Measurements from ENCODE around the gene TTC38. TPM values are rescaled to one million over a fixed set of nuclear protein-coding genes. Genes with fewer than 3 reads are reported as not detected.

TTC38 gene
- total RNA-seq, 2 donors from 2014 or later = 22.6 to 41.7 TPM

GRCh38 chr22:46240907-46241306 lies 26.9 kb upstream of the TTC38 start:
- TF ChIP-seq, protein P1, sequence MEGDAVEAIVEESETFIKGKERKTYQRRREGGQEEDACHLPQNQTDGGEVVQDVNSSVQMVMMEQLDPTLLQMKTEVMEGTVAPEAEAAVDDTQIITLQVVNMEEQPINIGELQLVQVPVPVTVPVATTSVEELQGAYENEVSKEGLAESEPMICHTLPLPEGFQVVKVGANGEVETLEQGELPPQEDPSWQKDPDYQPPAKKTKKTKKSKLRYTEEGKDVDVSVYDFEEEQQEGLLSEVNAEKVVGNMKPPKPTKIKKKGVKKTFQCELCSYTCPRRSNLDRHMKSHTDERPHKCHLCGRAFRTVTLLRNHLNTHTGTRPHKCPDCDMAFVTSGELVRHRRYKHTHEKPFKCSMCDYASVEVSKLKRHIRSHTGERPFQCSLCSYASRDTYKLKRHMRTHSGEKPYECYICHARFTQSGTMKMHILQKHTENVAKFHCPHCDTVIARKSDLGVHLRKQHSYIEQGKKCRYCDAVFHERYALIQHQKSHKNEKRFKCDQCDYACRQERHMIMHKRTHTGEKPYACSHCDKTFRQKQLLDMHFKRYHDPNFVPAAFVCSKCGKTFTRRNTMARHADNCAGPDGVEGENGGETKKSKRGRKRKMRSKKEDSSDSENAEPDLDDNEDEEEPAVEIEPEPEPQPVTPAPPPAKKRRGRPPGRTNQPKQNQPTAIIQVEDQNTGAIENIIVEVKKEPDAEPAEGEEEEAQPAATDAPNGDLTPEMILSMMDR (IDR thresholded peaks at IDR 0.05) = no peak
- Histone ChIP-seq H3K27ac (peak overlapping the region; percentile 70 to 76), H3K4me3 (no peak overlapping the region), H3K27me3 (no peaks in the 10 kb centered on the region), H3K4me1 (peaks cover 0 to 45% of the 10 kb centered on the region in 2 donors), H3K9me3 (no peaks in the 10 kb centered on the region), H3K36me3 (peaks cover 18% of the 10 kb centered on the region)
- no peak for DNase-seq (ENCODE audit: low spot score)

DNA sequence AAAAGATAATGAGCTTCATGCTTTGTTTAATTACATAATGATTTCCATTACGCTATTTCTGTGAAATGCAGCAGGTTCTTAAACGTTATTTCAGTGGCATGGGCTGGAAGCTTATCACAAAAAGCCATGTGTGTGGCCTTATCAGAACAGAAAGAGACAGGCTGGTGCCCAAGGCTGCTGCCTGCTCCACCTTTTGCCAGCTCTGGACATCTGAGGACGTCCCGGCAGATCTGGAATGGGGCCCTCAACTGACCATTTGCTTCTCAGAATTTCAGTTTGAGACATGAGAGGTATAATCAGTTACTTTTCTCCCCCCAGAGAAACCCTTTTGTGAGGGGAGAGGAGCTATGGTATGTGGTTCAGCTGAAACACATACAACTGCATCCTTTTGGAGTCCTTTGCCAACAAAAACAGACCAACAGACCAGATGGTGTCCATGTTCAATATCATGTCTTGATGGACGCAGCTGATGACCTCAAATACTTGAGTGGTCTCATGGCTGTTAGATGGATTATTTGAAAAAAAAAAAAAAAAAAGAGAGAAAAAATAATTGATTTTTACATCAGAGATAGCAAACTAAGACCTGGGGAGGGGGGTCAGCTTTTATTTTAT lies 26.3 kb upstream of the TTC38 start:
- peaks cover 0 to 51% of the 10 kb centered on the region in 2 donors for H3K4me1 ChIP-seq
- peaks cover 18% of the 10 kb centered on the region for H3K36me3 ChIP-seq
- DNase-seq (ENCODE audit: low spot score) = no peak

DNA sequence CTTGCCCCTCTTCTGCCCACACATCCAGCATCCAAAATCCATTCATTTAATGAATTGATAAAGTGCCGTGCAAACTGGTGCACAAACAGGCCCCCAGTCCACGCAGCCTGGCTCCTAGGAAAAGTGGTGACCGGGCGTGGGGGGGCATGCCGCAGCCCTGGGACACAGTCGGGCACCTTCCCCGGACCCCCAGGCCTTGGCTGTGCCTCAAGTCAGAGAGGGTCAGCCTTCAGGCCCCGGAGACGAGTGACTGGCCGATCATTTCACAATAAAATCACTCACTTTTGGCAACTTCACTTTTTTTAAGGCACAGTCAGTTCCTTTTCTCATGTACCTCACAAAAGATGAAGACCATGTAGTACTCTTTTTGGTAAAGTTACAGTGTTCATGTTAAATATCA lies 25.7 kb upstream of the TTC38 start:
- H3K9me3 ChIP-seq = no peaks in the 10 kb centered on the region
- no peaks in the 10 kb centered on the region for H3K27me3 ChIP-seq
- no peak overlapping the region for H3K4me3 ChIP-seq
- TF ChIP-seq, protein P1 (IDR thresholded peaks at IDR 0.05) = no peak
- H3K36me3 ChIP-seq = peaks cover 18% of the 10 kb centered on the region
- H3K4me1 ChIP-seq = peaks cover 0 to 57% of the 10 kb centered on the region in 2 donors
- peak overlapping the region; percentile 70 to 76 for H3K27ac ChIP-seq
- no peak for DNase-seq (ENCODE audit: low spot score)

More for the DNA sequence above, 26.3 kb upstream of the TTC38 start:
- H3K27ac ChIP-seq = peak overlapping the region; percentile 70 to 76
- TF ChIP-seq, protein P1 (IDR thresholded peaks at IDR 0.05) = no peak
- H3K9me3 ChIP-seq = no peaks in the 10 kb centered on the region
- no peak overlapping the region for H3K4me3 ChIP-seq
- H3K27me3 ChIP-seq = no peaks in the 10 kb centered on the region

GRCh38 chr22:46244771-46245170 lies 23.0 kb upstream of the TTC38 start:
- Histone ChIP-seq H3K9me3 (no peaks in the 10 kb centered on the region), H3K27me3 (no peaks in the 10 kb centered on the region), H3K4me3 (no peak overlapping the region), H3K36me3 (peaks cover 16% of the 10 kb centered on the region), H3K4me1 (peaks cover 0 to 55% of the 10 kb centered on the region in 2 donors), H3K27ac (peak overlapping the region; percentile 79 to 81)
- DNase-seq (ENCODE audit: low spot score) = no peak
- TF ChIP-seq, protein P1 (IDR thresholded peaks at IDR 0.05) = no peak

DNA sequence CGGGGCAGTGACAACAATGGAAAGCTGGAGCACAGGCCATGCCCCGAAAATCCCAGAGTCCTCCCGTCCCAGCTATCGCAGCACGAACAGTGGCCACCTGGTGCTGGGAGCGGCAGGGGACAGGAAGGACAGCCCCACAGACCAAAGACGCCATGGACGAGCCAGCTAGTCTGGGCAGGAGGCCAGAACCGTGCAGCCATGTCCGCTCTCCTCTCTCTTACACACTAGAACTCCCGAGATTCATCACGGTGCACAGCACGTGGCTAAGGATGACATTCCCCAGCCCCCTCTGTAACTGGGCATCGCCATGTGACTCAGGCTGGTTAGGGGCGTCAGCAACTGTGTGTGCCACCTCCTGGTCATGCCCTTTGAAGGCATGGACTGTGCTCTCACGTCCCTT lies 22.3 kb upstream of the TTC38 start:
- Histone ChIP-seq H3K27ac (peak overlapping the region; percentile 79 to 81), H3K9me3 (no peaks in the 10 kb centered on the region), H3K4me1 (peaks cover 0 to 56% of the 10 kb centered on the region in 2 donors), H3K4me3 (peak overlapping the region in 1 of 2 donors; percentile 6), H3K27me3 (no peaks in the 10 kb centered on the region), H3K36me3 (peaks cover 13% of the 10 kb centered on the region)
- TF ChIP-seq, protein P1 (IDR thresholded peaks at IDR 0.05) = no peak
- DNase-seq (ENCODE audit: low spot score) = no peak

DNA sequence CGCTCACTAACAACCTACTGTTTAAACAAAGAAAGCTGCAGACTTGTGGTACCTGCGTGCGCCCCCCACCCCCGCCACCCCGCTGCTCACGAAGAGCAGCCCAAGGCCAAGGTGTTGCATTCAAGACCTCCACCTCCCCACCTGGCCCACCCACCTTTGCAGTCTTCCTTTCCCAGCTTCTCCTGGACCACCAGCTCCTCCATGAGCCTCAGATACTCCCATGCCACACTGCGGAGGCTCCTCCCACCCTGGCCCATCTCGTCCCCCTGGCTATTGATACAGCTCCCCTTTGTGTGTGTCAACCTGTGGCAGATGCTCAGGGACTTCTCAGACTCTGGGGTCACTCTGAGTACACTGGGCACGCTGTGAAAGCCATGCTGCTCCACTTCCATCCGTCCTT lies 21.6 kb upstream of the TTC38 start:
- Histone ChIP-seq H3K4me1 (peaks cover 0 to 56% of the 10 kb centered on the region in 2 donors), H3K27me3 (no peaks in the 10 kb centered on the region), H3K9me3 (no peaks in the 10 kb centered on the region), H3K4me3 (no peak overlapping the region), H3K36me3 (peaks cover 13% of the 10 kb centered on the region), H3K27ac (peak overlapping the region; percentile 79 to 81)
- TF ChIP-seq, protein P1 (IDR thresholded peaks at IDR 0.05) = no peak
- no peak for DNase-seq (ENCODE audit: low spot score)

All from right atrium auricular region (tissue), 2 donors.